Uterus (tissue), 2 donors: ENCODE results near the gene DAPP1.

Experiments
- POLR2A ChIP-seq, 2 donors: fragments of 450-650 bp; IDR thresholded peaks; one replicate each; pipeline ENCODE4 v1.6.1; 2016; ENCODE audit warnings: antibody characterized with exemption in 2 of 2, mild to moderate bottlenecking in 1 of 2, moderate library complexity in 1 of 2
- TF ChIP-seq, protein P1 (sequence below), 4 experiments: fragments of 200-600 bp in 2 of 4; fragments of 450-650 bp in 2 of 4; sonication (generic) in 2 of 4; IDR thresholded peaks; one replicate each; pipeline ENCODE4 v1.5.1; 2016 to 2019; ENCODE audit warnings: antibody characterized with exemption in 4 of 4, mild to moderate bottlenecking in 2 of 4, moderate library complexity in 1 of 4

DNA sequence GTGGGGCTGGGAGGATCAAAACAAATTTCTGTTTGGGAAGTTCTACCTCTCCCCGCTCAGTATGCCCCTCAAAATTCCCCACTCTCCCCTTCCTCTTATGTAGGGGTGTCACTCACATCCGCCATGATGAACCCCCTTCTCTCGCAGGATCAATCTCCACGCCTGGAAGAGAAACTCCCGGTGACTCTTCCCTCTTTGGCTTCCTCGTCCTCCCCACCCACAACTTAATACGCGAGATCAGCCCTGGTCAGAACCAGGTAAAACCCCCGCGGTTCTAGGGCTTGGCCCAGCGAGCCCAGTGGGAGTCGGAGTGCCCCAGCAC lies 77.2 kb downstream of the DAPP1 start:
- TF ChIP-seq, protein P1, sequence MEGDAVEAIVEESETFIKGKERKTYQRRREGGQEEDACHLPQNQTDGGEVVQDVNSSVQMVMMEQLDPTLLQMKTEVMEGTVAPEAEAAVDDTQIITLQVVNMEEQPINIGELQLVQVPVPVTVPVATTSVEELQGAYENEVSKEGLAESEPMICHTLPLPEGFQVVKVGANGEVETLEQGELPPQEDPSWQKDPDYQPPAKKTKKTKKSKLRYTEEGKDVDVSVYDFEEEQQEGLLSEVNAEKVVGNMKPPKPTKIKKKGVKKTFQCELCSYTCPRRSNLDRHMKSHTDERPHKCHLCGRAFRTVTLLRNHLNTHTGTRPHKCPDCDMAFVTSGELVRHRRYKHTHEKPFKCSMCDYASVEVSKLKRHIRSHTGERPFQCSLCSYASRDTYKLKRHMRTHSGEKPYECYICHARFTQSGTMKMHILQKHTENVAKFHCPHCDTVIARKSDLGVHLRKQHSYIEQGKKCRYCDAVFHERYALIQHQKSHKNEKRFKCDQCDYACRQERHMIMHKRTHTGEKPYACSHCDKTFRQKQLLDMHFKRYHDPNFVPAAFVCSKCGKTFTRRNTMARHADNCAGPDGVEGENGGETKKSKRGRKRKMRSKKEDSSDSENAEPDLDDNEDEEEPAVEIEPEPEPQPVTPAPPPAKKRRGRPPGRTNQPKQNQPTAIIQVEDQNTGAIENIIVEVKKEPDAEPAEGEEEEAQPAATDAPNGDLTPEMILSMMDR (IDR thresholded peaks at IDR 0.05) = no peak
- TF ChIP-seq POLR2A (IDR thresholded peaks at IDR 0.05) = no peak
